Measurements from ENCODE around the gene RASSF10.

- TF ChIP-seq CTCF (IDR thresholded peaks at IDR 0.05) (no peak), EZH2 (IDR thresholded peaks at IDR 0.05) (no peak)
Measured at GRCh38 chr11:12968826-12969225, 40.3 kb upstream of the RASSF10 start.

Data from neural progenitor cell (in vitro differentiated cells).